ENCODE data around the gene PPP4R3C. TPM values are rescaled to one million over a fixed set of nuclear protein-coding genes. Genes with fewer than 3 reads are reported as not detected.
"Not testable (repeated sequence)": the region's sequence is repeated elsewhere in the genome, so short reads cannot be mapped to it uniquely, and the experiment has no call there.

Gene PPP4R3C
- total and polyA plus RNA-seq, 2 donors (not counting 1 experiment from before 2014, with no cell fraction given), result not detected

GRCh38 chrX:27465036-27465435 lies 1.9 kb upstream of the PPP4R3C start:
- no peak overlapping the region for H3K4me3 ChIP-seq (replicated peaks in 1 of 4; ENCODE audit: control extremely low read depth in 1 of 4, insufficient read depth in 1 of 4, low read depth in 3 of 4, low read length in 4 of 4)
- H3K9ac ChIP-seq (ENCODE audit: insufficient read depth, low read length), result no peak overlapping the region
- no peaks in the 10 kb centered on the region for H3K9me3 ChIP-seq (ENCODE audit: control insufficient read depth, insufficient read depth, low read depth, low read length)
- no peak for DNase-seq (ENCODE audit: low read depth in 2 of 2)
- H3K4me1 ChIP-seq (ENCODE audit: control insufficient read depth, extremely low read depth, insufficient read depth, low read length), result no peaks in the 10 kb centered on the region
- H3K4me2 ChIP-seq (ENCODE audit: extremely low read depth, insufficient read depth, low read length), result no peak overlapping the region
- no peaks in the 10 kb centered on the region for H4K20me1 ChIP-seq (ENCODE audit: control insufficient read depth, extremely low read depth, insufficient read depth, low read length)
- TF ChIP-seq CTCF (conservative IDR thresholded peaks at IDR 0.05 in 1 of 2, IDR thresholded peaks at IDR 0.05 in 1 of 2; ENCODE audit: low read depth in 1 of 2, low read length in 2 of 2), result no peak
- TF ChIP-seq EZH2 (IDR thresholded peaks at IDR 0.05; ENCODE audit: low read length, missing control alignments), result no peak
- H3K27ac ChIP-seq (ENCODE audit: insufficient read depth, low read length), result no peak overlapping the region
- no peaks in the 10 kb centered on the region for H3K36me3 ChIP-seq (ENCODE audit: control insufficient read depth, insufficient read depth, low read length)
- H3K79me2 ChIP-seq (ENCODE audit: control insufficient read depth, insufficient read depth, low read length), result no peaks in the 10 kb centered on the region
- H2AFZ ChIP-seq (ENCODE audit: low read length), result no peak overlapping the region
- no peaks in the 10 kb centered on the region for H3K27me3 ChIP-seq (ENCODE audit: control insufficient read depth, insufficient read depth, low read length)

GRCh38 chrX:27459129-27459528 lies 4.0 kb downstream of the PPP4R3C start:
- DNase-seq (ENCODE audit: low read depth in 2 of 2); H3K9ac ChIP-seq (ENCODE audit: insufficient read depth, low read length); H3K27ac ChIP-seq (ENCODE audit: insufficient read depth, low read length); H3K79me2 ChIP-seq (ENCODE audit: control insufficient read depth, insufficient read depth, low read length); H2AFZ ChIP-seq (ENCODE audit: low read length); H3K4me2 ChIP-seq (ENCODE audit: extremely low read depth, insufficient read depth, low read length); H3K4me3 ChIP-seq (replicated peaks in 1 of 4; ENCODE audit: control extremely low read depth in 1 of 4, insufficient read depth in 1 of 4, low read depth in 3 of 4, low read length in 4 of 4); H3K27me3 ChIP-seq (ENCODE audit: control insufficient read depth, insufficient read depth, low read length); H4K20me1 ChIP-seq (ENCODE audit: control insufficient read depth, extremely low read depth, insufficient read depth, low read length); H3K4me1 ChIP-seq (ENCODE audit: control insufficient read depth, extremely low read depth, insufficient read depth, low read length); H3K36me3 ChIP-seq (ENCODE audit: control insufficient read depth, insufficient read depth, low read length); H3K9me3 ChIP-seq (ENCODE audit: control insufficient read depth, insufficient read depth, low read depth, low read length): not testable (repeated sequence)

GRCh38 chrX:27458544-27458943 lies 4.6 kb downstream of the PPP4R3C start:
- H2AFZ ChIP-seq (ENCODE audit: low read length); H3K4me1 ChIP-seq (ENCODE audit: control insufficient read depth, extremely low read depth, insufficient read depth, low read length); H3K27ac ChIP-seq (ENCODE audit: insufficient read depth, low read length); H3K9ac ChIP-seq (ENCODE audit: insufficient read depth, low read length); H3K79me2 ChIP-seq (ENCODE audit: control insufficient read depth, insufficient read depth, low read length); H3K4me2 ChIP-seq (ENCODE audit: extremely low read depth, insufficient read depth, low read length); H3K36me3 ChIP-seq (ENCODE audit: control insufficient read depth, insufficient read depth, low read length); H3K27me3 ChIP-seq (ENCODE audit: control insufficient read depth, insufficient read depth, low read length); H3K9me3 ChIP-seq (ENCODE audit: control insufficient read depth, insufficient read depth, low read depth, low read length); H3K4me3 ChIP-seq (replicated peaks in 1 of 4; ENCODE audit: control extremely low read depth in 1 of 4, insufficient read depth in 1 of 4, low read depth in 3 of 4, low read length in 4 of 4); DNase-seq (ENCODE audit: low read depth in 2 of 2); H4K20me1 ChIP-seq (ENCODE audit: control insufficient read depth, extremely low read depth, insufficient read depth, low read length): not testable (repeated sequence)

- no peaks in the 10 kb centered on the region for H3K4me1 ChIP-seq (ENCODE audit: control insufficient read depth, extremely low read depth, insufficient read depth, low read length)
- no peaks in the 10 kb centered on the region for H4K20me1 ChIP-seq (ENCODE audit: control insufficient read depth, extremely low read depth, insufficient read depth, low read length)
- no peak overlapping the region for H2AFZ ChIP-seq (ENCODE audit: low read length)
- DNase-seq (ENCODE audit: low read depth in 2 of 2), result no peak
- H3K27ac ChIP-seq (ENCODE audit: insufficient read depth, low read length), result no peak overlapping the region
- no peak overlapping the region for H3K4me3 ChIP-seq (replicated peaks in 1 of 4; ENCODE audit: control extremely low read depth in 1 of 4, insufficient read depth in 1 of 4, low read depth in 3 of 4, low read length in 4 of 4)
- no peaks in the 10 kb centered on the region for H3K9me3 ChIP-seq (ENCODE audit: control insufficient read depth, insufficient read depth, low read depth, low read length)
- no peak overlapping the region for H3K9ac ChIP-seq (ENCODE audit: insufficient read depth, low read length)
- H3K79me2 ChIP-seq (ENCODE audit: control insufficient read depth, insufficient read depth, low read length), result no peaks in the 10 kb centered on the region
- no peaks in the 10 kb centered on the region for H3K27me3 ChIP-seq (ENCODE audit: control insufficient read depth, insufficient read depth, low read length)
- H3K4me2 ChIP-seq (ENCODE audit: extremely low read depth, insufficient read depth, low read length), result no peak overlapping the region
- TF ChIP-seq CTCF (conservative IDR thresholded peaks at IDR 0.05 in 1 of 2, IDR thresholded peaks at IDR 0.05 in 1 of 2; ENCODE audit: low read depth in 1 of 2, low read length in 2 of 2), result no peak
- TF ChIP-seq EZH2 (IDR thresholded peaks at IDR 0.05; ENCODE audit: low read length, missing control alignments), result no peak
- no peaks in the 10 kb centered on the region for H3K36me3 ChIP-seq (ENCODE audit: control insufficient read depth, insufficient read depth, low read length)
Observed at GRCh38 chrX:27451324-27451723, 11.8 kb downstream of the PPP4R3C start.

All from fibroblast of lung (primary cell).